ENCODE measurements around the gene PGS1.

GRCh38 chr17:78423961-78424675 is 45.7 kb downstream of the PGS1 start:
- TF ChIP-seq CTCF (conservative IDR thresholded peaks at IDR 0.05 in 1 of 2, IDR thresholded peaks at IDR 0.05 in 1 of 2; ENCODE audit: low read depth in 1 of 2, low read length in 2 of 2) = no peak
- no peak for TF ChIP-seq EZH2 (IDR thresholded peaks at IDR 0.05; ENCODE audit: low read length, missing control alignments)
